T-helper 17 cell (primary cell): ENCODE results near the gene CUBN. TPM values are rescaled to one million over a fixed set of nuclear protein-coding genes. Genes with fewer than 3 reads are reported as not detected.

Experiments used
- ATAC-seq: fragments of 150-1000 bp; cut with Tn5 transposase; 2 replicates; pipeline ENCODE4 v1.10.0; 2021; ENCODE audit warnings: mild to moderate bottlenecking, moderate library complexity
- DNase-seq, 3 donors: peaks; one replicate each; pipeline versions ENCODE4 v3.0.0 to v3.0.0-alpha.2; 2020 to 2021
- H3K9me3 ChIP-seq: one replicate; pipeline ENCODE4 v1.7.0; 2013; ENCODE audit warnings: low read length, mild to moderate bottlenecking; ENCODE audit not compliant: control insufficient read depth, poor library complexity, severe bottlenecking
- H3K27ac Mint-ChIP-seq: one replicate; pipeline ENCODE4 v1.8.0; 2022; ENCODE audit warnings: mild to moderate bottlenecking, moderate library complexity, mixed read lengths
- H3K27me3 Mint-ChIP-seq: one replicate; pipeline ENCODE4 v1.8.0; 2022; ENCODE audit warnings: mixed read lengths
- H3K36me3 Mint-ChIP-seq: one replicate; pipeline ENCODE4 v1.8.0; 2022; ENCODE audit warnings: low read depth, mixed read lengths
- H3K4me1 Mint-ChIP-seq: one replicate; pipeline ENCODE4 v1.8.0; 2022; ENCODE audit warnings: mild to moderate bottlenecking, mixed read lengths
- H3K4me3 Mint-ChIP-seq: one replicate; pipeline ENCODE4 v1.8.0; 2022; ENCODE audit warnings: mild to moderate bottlenecking, moderate library complexity, mixed read lengths
- total RNA-seq, 4 donors: library from RNA in 2 of 4; stranded (reverse) in 2 of 4; gene quantifications; one replicate each; pipeline ENCODE4 v1.2.3 and lab custom pipeline; 2022 to 2026

CUBN gene
- total RNA-seq (1 to 10 TPM; 3.1 to 5.3 TPM), total RNA-seq (lab: John Stamatoyannopoulos, UW) (23.9 to 24.0 reads per million in 2 donors)

DNA sequence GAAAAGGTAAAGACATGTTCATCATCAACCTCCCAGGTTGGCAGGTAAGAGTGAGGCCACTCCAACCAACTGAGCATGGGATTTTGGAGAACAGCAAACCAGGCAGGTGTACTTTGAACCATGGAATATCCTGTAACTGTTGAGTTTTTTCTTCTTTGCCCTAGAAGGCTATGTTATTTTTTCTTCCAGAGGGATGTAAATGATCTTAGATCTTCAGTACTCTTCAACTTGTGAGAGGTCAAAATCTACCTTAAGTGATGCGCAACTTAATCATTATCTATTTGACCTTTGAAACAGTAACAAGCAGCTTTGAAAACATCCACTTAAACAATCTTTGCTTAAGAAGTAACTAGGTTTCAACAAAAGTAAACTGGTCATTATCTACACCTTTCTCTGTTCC, at the start of gene CUBN:
TSS of gene CUBN (minus strand) at position 71 of the 400 bp plus-strand sequence. CDS start at position 25, 46 bp downstream.
- Mint-ChIP-seq H3K4me3 (no peak within 1 kb of the TSS), H3K4me1 (peaks cover 8% of the 10 kb centered on the region), H3K27me3 (peaks cover 12% of the 10 kb centered on the region), H3K27ac (no peak within 1 kb of the TSS), H3K36me3 (no peaks in the 10 kb centered on the region)
- ATAC-seq: no peak
- DNase-seq: no peak
- H3K9me3 ChIP-seq: no peaks in the 10 kb centered on the region

DNA sequence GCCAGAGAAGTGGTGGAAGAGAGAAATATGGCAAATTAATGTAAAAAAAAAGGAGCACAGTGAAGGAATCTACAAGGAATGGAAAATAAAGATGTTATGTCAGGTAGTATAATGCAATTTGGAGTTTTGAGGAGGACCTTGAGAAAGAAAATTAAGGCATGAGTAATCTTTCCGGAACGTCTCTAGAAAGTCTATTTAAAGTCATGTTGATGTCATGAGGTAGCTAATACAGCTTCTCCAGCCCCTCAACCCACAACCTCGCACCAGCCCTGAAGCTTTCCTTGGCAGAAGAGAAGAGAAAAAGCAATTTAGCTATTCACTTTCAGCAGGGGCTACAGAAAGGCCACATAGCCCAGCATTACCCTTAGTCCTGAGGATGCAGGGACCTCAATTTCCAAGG, 49.4 kb upstream of the CUBN start:
- ATAC-seq (no peak), DNase-seq (no peak)
- H3K4me1 Mint-ChIP-seq: peaks cover 11% of the 10 kb centered on the region
- H3K36me3 Mint-ChIP-seq: no peaks in the 10 kb centered on the region
- no peak overlapping the region for H3K4me3 Mint-ChIP-seq
- no peak overlapping the region for H3K27ac Mint-ChIP-seq
- no peaks in the 10 kb centered on the region for H3K27me3 Mint-ChIP-seq
- no peaks in the 10 kb centered on the region for H3K9me3 ChIP-seq

DNA sequence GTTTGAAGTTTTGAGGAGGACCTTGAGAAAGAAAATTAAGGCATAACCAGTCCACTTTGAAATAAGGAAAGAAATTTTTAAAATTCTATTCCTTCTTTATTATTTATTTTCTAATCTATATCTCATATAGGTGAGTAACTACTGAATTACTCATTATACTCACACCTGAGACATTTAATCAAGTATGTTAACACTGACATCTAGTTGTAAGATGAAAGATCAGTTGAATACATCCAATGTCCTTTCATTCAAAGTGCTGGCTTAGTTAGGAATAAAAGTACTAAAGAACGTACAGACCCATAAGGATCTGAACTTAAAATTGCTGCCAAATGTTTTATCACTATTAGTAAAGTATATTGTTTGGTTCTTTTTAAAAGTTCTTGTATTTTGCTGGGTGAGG, 48.4 kb upstream of the CUBN start:
- Mint-ChIP-seq H3K36me3 (no peaks in the 10 kb centered on the region), H3K27me3 (no peaks in the 10 kb centered on the region), H3K4me1 (peaks cover 11% of the 10 kb centered on the region), H3K4me3 (no peak overlapping the region), H3K27ac (no peak overlapping the region)
- DNase-seq: no peak
- no peaks in the 10 kb centered on the region for H3K9me3 ChIP-seq
- ATAC-seq: no peak

DNA sequence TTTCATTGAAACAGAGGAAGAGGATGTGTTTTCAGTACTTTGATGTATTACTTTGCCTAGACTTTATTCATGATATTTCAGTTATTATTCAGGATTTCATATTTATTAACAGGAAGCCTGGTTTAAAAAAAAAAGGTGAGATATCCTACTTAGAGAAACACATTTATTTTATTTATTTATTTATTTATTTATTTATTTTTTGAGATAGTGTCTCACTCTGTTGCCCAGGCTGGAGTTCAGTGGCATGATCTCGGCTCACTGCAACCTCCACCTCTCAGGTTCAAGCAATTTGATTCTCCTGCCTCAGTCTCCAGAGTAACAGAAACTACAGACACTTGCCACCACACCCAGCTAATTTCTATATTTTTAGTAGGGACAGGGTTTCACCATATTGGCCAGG, 47.4 kb upstream of the CUBN start:
- DNase-seq (no peak), ATAC-seq (no peak)
- H3K9me3 ChIP-seq: no peaks in the 10 kb centered on the region
- H3K4me3 Mint-ChIP-seq: no peak overlapping the region
- H3K27ac Mint-ChIP-seq: no peak overlapping the region
- no peaks in the 10 kb centered on the region for H3K36me3 Mint-ChIP-seq
- H3K4me1 Mint-ChIP-seq: peaks cover 10% of the 10 kb centered on the region
- H3K27me3 Mint-ChIP-seq: no peaks in the 10 kb centered on the region

DNA sequence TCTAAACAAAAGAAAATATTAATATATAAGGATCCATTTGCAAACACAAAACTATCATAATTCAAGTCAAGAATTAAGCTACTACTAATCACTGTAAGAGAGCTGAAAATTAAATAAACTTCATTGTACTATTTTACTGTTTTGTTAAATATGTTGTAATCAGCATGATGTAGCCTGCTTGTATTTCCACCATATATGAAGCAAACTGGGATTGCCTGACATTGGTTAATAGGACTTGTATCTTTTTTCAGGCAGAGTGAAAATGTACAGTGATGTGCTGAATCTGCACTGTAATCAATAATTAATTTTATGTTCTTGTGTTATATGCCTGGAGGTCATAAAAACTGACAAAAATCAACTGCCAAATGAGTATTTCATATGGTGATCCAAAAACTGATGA, 46.5 kb upstream of the CUBN start:
- Mint-ChIP-seq H3K27ac (no peak overlapping the region), H3K4me1 (peaks cover 7% of the 10 kb centered on the region), H3K4me3 (no peak overlapping the region), H3K27me3 (no peaks in the 10 kb centered on the region), H3K36me3 (peaks cover 2% of the 10 kb centered on the region)
- DNase-seq (no peak), ATAC-seq (no peak)
- no peaks in the 10 kb centered on the region for H3K9me3 ChIP-seq

DNA sequence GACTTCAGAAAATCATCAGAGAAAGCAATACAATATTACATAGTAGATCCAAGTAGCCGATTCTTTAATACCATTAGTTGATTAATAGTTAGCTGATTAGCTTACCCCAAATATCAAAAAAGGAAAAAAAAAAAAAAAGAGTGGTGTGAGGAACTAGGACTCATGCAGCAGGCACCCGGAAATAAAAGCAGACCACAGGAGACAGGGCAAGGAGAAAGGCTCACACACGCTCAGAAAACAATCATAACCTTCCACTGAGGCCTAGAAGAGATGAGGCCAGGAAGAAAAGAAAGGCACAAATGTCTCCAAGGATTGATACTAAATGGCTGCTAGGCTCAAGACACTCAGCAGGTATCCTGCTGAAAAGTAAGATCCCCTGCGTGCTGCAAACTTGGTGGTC, 45.9 kb upstream of the CUBN start:
- peak overlapping the region; percentile 69 for H3K27ac Mint-ChIP-seq
- no peaks in the 10 kb centered on the region for H3K9me3 ChIP-seq
- DNase-seq (no peak), ATAC-seq (peak; percentile 46)
- H3K27me3 Mint-ChIP-seq: no peaks in the 10 kb centered on the region
- H3K4me3 Mint-ChIP-seq: no peak overlapping the region
- peaks cover 7% of the 10 kb centered on the region for H3K4me1 Mint-ChIP-seq
- peaks cover 2% of the 10 kb centered on the region for H3K36me3 Mint-ChIP-seq

DNA sequence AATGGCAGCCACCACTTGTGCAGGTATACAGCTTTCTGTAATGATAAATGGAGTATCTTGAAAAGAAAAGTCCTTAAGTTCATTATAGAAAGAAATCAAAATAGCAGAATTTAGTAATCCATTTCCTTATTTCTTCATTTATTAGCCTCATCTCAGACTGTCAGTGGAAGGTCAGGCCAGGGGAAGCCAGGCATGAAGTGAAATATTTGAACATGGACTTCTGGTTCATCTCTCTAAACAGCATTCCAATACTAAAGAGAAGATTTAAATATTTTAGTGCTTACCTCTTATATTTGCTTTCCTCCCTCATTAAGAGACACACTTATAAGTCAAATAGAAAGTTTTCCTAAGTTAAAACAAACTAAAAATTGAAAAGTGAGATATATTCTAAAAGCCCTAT, 45.0 kb upstream of the CUBN start:
- Mint-ChIP-seq H3K36me3 (peaks cover 2% of the 10 kb centered on the region), H3K27me3 (no peaks in the 10 kb centered on the region), H3K4me3 (no peak overlapping the region), H3K27ac (peak overlapping the region; percentile 69), H3K4me1 (peaks cover 7% of the 10 kb centered on the region)
- no peaks in the 10 kb centered on the region for H3K9me3 ChIP-seq
- ATAC-seq (no peak), DNase-seq (no peak)

DNA sequence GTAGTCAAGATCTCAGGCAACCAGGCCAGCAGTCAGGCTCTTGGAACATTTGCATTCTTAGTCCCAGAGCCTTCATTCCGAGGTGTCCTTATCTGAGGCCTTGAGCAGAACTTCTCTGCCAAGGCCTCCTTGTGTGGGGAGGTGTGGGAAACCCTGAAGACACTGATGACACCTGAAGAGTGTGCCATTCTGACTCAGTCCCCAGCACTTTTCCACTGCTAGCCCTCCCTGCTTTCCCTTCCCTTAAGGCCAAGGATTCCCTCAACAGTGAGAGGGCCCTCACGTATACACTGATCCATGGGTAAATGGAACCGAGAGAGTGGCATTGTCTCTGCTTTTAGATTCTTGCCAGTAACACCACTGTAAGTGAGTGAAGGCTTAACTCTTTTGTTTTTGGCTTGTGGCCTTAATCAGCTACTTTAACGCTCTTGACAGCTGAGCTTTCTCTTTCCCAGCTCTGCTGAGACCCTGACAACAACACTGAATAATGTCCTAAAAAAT, 41.6 kb upstream of the CUBN start:
- H3K4me1 Mint-ChIP-seq: peaks cover 5% of the 10 kb centered on the region
- no peak for ATAC-seq

DNA sequence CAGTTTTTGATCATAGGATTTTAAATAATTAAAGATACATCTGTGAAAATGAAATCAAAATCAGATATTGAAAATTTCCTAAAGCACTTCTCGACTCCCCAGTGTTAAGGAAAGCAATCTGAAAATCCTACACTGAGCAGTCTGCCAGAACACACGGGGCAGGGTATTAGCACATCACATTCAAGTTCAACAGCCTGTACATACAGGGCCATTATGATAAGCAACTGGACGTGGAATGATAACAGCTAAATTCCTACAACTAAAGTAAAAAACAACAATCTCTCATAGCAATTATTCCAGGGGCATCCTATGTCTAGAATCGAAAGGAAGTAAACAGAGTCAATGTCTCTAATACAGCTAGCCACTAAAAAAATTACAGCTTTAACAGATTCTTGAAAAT, 40.2 kb upstream of the CUBN start:
- Mint-ChIP-seq H3K4me1 (peaks cover 2% of the 10 kb centered on the region), H3K27me3 (no peaks in the 10 kb centered on the region), H3K27ac (no peak overlapping the region), H3K4me3 (no peak overlapping the region), H3K36me3 (peaks cover 2% of the 10 kb centered on the region)
- H3K9me3 ChIP-seq: no peaks in the 10 kb centered on the region
- ATAC-seq (no peak), DNase-seq (no peak)

More for the DNA sequence above, 41.6 kb upstream of the CUBN start:
- H3K36me3 Mint-ChIP-seq: peaks cover 2% of the 10 kb centered on the region
- H3K4me3 Mint-ChIP-seq: no peak overlapping the region
- no peak overlapping the region for H3K27ac Mint-ChIP-seq
- H3K27me3 Mint-ChIP-seq: no peaks in the 10 kb centered on the region
- no peaks in the 10 kb centered on the region for H3K9me3 ChIP-seq
- no peak for DNase-seq

DNA sequence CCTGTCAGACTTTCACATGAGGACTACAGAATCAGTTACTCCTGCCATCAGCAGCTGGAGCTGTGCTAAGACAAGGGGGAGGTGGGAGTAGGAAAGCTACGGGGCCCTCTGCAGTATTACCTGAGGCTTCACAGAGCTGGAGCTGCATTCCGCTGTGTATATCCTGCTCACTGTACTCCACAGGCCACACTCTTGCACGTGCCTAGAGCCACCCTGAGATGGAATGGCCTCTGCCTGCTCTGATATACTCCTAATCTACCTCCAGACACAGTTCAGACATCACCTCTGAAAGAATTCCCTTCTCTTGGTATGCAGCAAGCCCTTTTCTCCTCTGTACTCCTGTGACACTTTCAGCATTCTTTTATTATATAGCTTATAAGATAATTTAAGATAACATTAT, 37.1 kb upstream of the CUBN start:
- Mint-ChIP-seq H3K36me3 (peaks cover 2% of the 10 kb centered on the region), H3K4me3 (no peak overlapping the region), H3K27me3 (no peaks in the 10 kb centered on the region), H3K27ac (no peak overlapping the region), H3K4me1 (peaks cover 2% of the 10 kb centered on the region)
- no peaks in the 10 kb centered on the region for H3K9me3 ChIP-seq
- DNase-seq (no peak), ATAC-seq (no peak)

DNA sequence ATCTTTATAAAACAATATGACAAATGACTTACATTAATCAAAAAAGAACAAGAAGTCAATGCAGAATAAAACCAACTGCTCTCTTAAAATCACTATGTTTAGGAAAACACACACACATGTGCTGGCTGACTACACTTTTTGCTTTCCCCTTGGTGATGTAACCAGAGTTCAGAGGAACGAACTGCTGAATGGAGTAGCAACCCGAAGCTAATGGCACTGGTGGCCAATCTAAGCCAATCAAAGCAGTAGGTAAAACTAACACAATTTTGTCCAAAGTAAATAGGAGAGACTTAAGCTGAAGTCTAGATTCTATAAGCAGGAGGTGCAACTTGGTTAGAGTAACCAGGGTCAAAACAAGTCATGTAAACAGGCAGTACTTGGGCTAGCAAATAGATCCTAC, 33.2 kb upstream of the CUBN start:
- Mint-ChIP-seq H3K36me3 (no peaks in the 10 kb centered on the region), H3K27me3 (no peaks in the 10 kb centered on the region), H3K27ac (peak overlapping the region; percentile 1), H3K4me3 (no peak overlapping the region), H3K4me1 (peaks cover 2% of the 10 kb centered on the region)
- DNase-seq (no peak), ATAC-seq (no peak)
- H3K9me3 ChIP-seq: no peaks in the 10 kb centered on the region

DNA sequence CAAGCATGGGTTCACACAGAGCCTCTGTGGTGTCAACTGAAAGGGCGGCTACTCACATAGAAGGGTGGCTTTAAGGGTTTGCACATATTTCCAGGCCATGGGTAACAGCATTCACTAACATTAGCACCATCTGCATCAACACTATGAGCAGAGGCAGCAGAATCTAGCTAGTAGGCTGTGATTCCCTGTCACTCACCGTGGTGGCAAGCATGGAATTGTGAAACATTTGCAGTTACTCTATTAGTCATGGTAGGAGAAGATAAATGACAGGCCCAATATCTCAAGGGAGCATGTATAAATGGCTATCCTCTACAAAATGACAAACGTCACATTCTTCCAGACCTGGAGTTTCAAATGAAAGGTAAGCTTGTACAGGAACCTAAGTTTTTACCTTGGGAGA, 32.2 kb upstream of the CUBN start:
- Mint-ChIP-seq H3K36me3 (no peaks in the 10 kb centered on the region), H3K27me3 (no peaks in the 10 kb centered on the region), H3K4me3 (no peak overlapping the region), H3K27ac (no peak overlapping the region), H3K4me1 (peaks cover under 1% of the 10 kb centered on the region)
- no peak for DNase-seq
- no peak for ATAC-seq
- no peaks in the 10 kb centered on the region for H3K9me3 ChIP-seq

DNA sequence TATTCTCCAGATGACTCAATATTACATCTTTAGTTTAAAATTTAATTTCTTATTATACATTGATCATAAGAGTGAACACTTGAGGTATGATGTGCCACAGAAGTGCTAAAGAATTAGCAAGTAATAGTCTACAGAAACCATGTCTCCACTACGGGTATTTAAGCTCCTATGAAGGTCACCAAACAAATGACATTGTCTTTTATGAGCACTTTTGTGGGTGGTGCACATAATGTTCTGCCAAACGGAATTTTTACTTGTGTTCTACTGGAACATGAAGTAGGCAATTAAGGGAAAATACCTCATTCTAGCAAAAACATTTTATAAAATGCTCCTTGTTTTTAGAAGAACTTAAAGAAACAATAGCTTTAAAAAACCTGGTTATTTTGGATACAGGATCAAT, 27.4 kb upstream of the CUBN start:
- H3K9me3 ChIP-seq: no peaks in the 10 kb centered on the region
- Mint-ChIP-seq H3K4me1 (no peaks in the 10 kb centered on the region), H3K27ac (no peak overlapping the region), H3K4me3 (no peak overlapping the region), H3K27me3 (no peaks in the 10 kb centered on the region), H3K36me3 (no peaks in the 10 kb centered on the region)
- DNase-seq: no peak
- no peak for ATAC-seq

DNA sequence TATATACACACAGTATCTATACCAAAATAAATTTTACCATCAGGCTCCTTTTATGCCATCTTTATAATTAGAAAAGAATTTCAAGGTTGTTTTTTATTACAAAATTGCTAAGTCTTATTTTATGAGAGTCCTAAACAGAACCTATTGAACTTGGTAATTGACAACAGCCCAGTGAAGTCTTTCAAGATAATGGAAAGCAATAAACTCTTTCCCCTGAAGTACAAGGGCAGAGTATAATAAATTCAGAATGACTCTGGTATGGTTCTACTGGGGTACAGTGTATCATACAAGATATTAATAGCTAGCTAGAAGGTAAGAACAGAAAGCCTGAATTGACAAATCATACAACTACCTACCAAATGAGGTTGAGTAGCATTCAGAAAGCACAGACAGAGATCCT, 26.2 kb upstream of the CUBN start:
- Mint-ChIP-seq H3K4me3 (no peak overlapping the region), H3K27me3 (no peaks in the 10 kb centered on the region), H3K4me1 (no peaks in the 10 kb centered on the region), H3K27ac (peak overlapping the region; percentile 8), H3K36me3 (peaks cover 2% of the 10 kb centered on the region)
- H3K9me3 ChIP-seq: no peaks in the 10 kb centered on the region
- no peak for ATAC-seq
- DNase-seq: no peak
